Keratinocyte (primary cell): ENCODE measurements around the gene ANKRD44.

Experiments used
- EZH2 ChIP-seq: IDR thresholded peaks from one replicate; pipeline ENCODE4 v1.6.1; 2012; ENCODE audit warnings: inconsistent platforms, mild to moderate bottlenecking, low read length, moderate library complexity
- TF ChIP-seq, protein P1 (sequence below), 3 experiments: IDR thresholded peaks in 1 of 3; conservative IDR thresholded peaks in 1 of 3; optimal IDR thresholded peaks in 1 of 3; 2 replicates in 2 of 3; 3 replicates in 1 of 3; pipeline versions ENCODE3 to v1.5.1; 2011; ENCODE audit warnings: low read length in 3 of 3, mild to moderate bottlenecking in 3 of 3, moderate library complexity in 2 of 3, control low read depth in 1 of 3, inconsistent platforms in 1 of 3; ENCODE audit not compliant: insufficient read depth in 2 of 3; ENCODE audit errors: extremely low read depth in 1 of 3

DNA sequence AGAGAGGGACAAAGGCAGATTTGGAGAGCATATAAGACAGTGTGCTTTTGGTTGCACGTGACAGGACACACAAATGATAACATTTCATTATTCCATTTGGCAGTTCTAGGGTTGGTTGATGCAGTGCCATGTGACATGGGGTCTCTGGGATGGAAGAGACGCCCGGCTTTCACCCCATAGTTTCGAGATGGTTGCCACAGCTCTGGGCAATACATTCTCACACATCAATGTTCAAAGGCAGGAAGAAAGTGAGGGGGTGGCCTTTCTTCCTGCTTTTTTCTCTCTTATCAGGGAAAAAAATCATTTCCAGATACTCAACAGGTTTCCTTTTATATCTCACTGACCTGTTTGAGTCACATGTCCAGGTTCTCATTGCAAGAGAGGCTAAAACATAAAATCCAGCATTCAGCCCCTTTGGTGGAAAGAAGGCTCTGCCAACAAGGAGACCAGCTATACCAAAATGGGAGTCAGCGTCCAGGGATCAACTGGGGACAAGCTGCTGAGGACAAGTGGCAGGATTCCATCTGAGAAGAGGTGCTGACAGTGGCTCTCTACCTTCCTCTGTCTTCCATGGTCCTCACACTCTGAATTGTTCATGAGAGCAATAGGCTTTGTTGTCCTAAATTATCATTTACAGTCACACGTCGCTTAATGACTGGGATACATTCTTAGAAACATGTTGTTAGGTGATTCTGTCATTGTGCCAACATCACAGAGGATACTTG is 29.1 kb upstream of the ANKRD44 start:
- TF ChIP-seq, protein P1, sequence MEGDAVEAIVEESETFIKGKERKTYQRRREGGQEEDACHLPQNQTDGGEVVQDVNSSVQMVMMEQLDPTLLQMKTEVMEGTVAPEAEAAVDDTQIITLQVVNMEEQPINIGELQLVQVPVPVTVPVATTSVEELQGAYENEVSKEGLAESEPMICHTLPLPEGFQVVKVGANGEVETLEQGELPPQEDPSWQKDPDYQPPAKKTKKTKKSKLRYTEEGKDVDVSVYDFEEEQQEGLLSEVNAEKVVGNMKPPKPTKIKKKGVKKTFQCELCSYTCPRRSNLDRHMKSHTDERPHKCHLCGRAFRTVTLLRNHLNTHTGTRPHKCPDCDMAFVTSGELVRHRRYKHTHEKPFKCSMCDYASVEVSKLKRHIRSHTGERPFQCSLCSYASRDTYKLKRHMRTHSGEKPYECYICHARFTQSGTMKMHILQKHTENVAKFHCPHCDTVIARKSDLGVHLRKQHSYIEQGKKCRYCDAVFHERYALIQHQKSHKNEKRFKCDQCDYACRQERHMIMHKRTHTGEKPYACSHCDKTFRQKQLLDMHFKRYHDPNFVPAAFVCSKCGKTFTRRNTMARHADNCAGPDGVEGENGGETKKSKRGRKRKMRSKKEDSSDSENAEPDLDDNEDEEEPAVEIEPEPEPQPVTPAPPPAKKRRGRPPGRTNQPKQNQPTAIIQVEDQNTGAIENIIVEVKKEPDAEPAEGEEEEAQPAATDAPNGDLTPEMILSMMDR (optimal IDR thresholded peaks at IDR 0.05 in 1 of 3, IDR thresholded peaks at IDR 0.05 in 1 of 3, conservative IDR thresholded peaks at IDR 0.05 in 1 of 3; ENCODE audit: extremely low read depth in 1 of 3, insufficient read depth in 2 of 3, low read length in 3 of 3): no peak
- TF ChIP-seq EZH2: no peak
